ENCODE measurements around the gene UAP1L1. TPM values are rescaled to one million over a fixed set of nuclear protein-coding genes. Genes with fewer than 3 reads are reported as not detected.

Gene UAP1L1
- total RNA-seq, 1 experiment from 2014 or later: 24.6 TPM

- H3K4me1 Mint-ChIP-seq (ENCODE audit: low read depth, unreplicated experiment): peaks cover 8% of the 10 kb centered on the region
- no peaks in the 10 kb centered on the region for H3K27me3 ChIP-seq (replicated peaks; ENCODE audit: control insufficient read depth, insufficient read depth, low read length)
- ChIA-PET POLR2A (interaction anchor here (0.6 kb wide), 1 partner anchor 57 kb away, joined by 7 read pairs; no protein-coding TSS in a partner anchor), CTCF (interaction anchor here (0.6 to 2.1 kb wide), 12 partner anchors 8 to 221 kb away, joined by 3 to 31 read pairs (median 4); partner anchors contain the start of genes AJM1, ANAPC2, ENTPD2 and MAN1B1)
- H3K9me3 Mint-ChIP-seq (ENCODE audit: unreplicated experiment): no peaks in the 10 kb centered on the region
- H3K27me3 Mint-ChIP-seq (ENCODE audit: insufficient read depth, unreplicated experiment): no peaks in the 10 kb centered on the region
- no TSS peak for BruUV-seq (replicated peaks)
- H3K27ac Mint-ChIP-seq (ENCODE audit: unreplicated experiment): no peak overlapping the region
- H3K36me3 Mint-ChIP-seq (ENCODE audit: insufficient read depth, unreplicated experiment): peaks cover 23% of the 10 kb centered on the region
- no peak for TF ChIP-seq CTCF (IDR thresholded peaks at IDR 0.05; ENCODE audit: insufficient read depth in 1 of 2, low read depth in 1 of 2, low read length in 1 of 2, severe bottlenecking in 1 of 2, unreplicated experiment in 1 of 2)
- no peak overlapping the region for H3K4me3 Mint-ChIP-seq (ENCODE audit: unreplicated experiment)
- peaks cover 7% of the 10 kb centered on the region for H3K4me1 ChIP-seq
- no peaks in the 10 kb centered on the region for H3K9me3 ChIP-seq
- no peak for DNase-seq
- H3K4me3 ChIP-seq (ENCODE audit: low read depth, low read length): no peak overlapping the region
- H3K36me3 ChIP-seq (ENCODE audit: control insufficient read depth, insufficient read depth, low read length): 0 out of 2 replicates have a peak, but pooled peaks cover 2% of the 10 kb centered on the region
- intact Hi-C loops (cut with micrococcal nuclease; ENCODE audit: unreplicated experiment): no loop called here
Observed at GRCh38 chr9:137063311-137064026, 13.8 kb upstream of the UAP1L1 start.

GRCh38 chr9:137064027-137064879 is 13.1 kb upstream of the UAP1L1 start:
- intact Hi-C loops (cut with micrococcal nuclease; ENCODE audit: unreplicated experiment): no loop called here
- CTCF ChIA-PET: interaction anchor here (0.5 to 2.1 kb wide), 14 partner anchors 9 to 222 kb away, joined by 3 to 31 read pairs (median 5); partner anchors contain the start of genes AJM1, ANAPC2, ENTPD2 and MAN1B1
- Mint-ChIP-seq H3K9me3 (ENCODE audit: unreplicated experiment) (no peaks in the 10 kb centered on the region), H3K27me3 (ENCODE audit: insufficient read depth, unreplicated experiment) (no peaks in the 10 kb centered on the region), H3K27ac (ENCODE audit: unreplicated experiment) (no peak overlapping the region), H3K36me3 (ENCODE audit: insufficient read depth, unreplicated experiment) (peaks cover 24% of the 10 kb centered on the region), H3K4me3 (ENCODE audit: unreplicated experiment) (no peak overlapping the region), H3K4me1 (ENCODE audit: low read depth, unreplicated experiment) (peaks cover 10% of the 10 kb centered on the region)
- H3K27me3 ChIP-seq (replicated peaks; ENCODE audit: control insufficient read depth, insufficient read depth, low read length): no peaks in the 10 kb centered on the region
- POLR2A ChIA-PET: interaction anchor here (0.5 to 0.6 kb wide), 2 partner anchors 56 to 339 kb away, joined by 7 to 10 read pairs; no protein-coding TSS in a partner anchor
- peak; percentile 90 to 94 for TF ChIP-seq CTCF (IDR thresholded peaks at IDR 0.05; ENCODE audit: insufficient read depth in 1 of 2, low read depth in 1 of 2, low read length in 1 of 2, severe bottlenecking in 1 of 2, unreplicated experiment in 1 of 2)
- peaks cover 15% of the 10 kb centered on the region for H3K4me1 ChIP-seq
- H3K36me3 ChIP-seq (ENCODE audit: control insufficient read depth, insufficient read depth, low read length): 0 out of 2 replicates have a peak, but pooled peaks cover 2% of the 10 kb centered on the region
- H3K9me3 ChIP-seq: no peaks in the 10 kb centered on the region
- peak in 1 of 2 experiments; percentile 72 for DNase-seq
- no TSS peak for BruUV-seq (replicated peaks)
- no peak overlapping the region for H3K4me3 ChIP-seq (ENCODE audit: low read depth, low read length)

- TF ChIP-seq CTCF (IDR thresholded peaks at IDR 0.05; ENCODE audit: insufficient read depth in 1 of 2, low read depth in 1 of 2, low read length in 1 of 2, severe bottlenecking in 1 of 2, unreplicated experiment in 1 of 2): no peak
- DNase-seq: no peak
- intact Hi-C loops (cut with micrococcal nuclease; ENCODE audit: unreplicated experiment): no loop called here
- no peaks in the 10 kb centered on the region for H3K27me3 ChIP-seq (replicated peaks; ENCODE audit: control insufficient read depth, insufficient read depth, low read length)
- H3K9me3 ChIP-seq: no peaks in the 10 kb centered on the region
- peaks cover 15% of the 10 kb centered on the region for H3K4me1 ChIP-seq
- no peaks in the 10 kb centered on the region for H3K27me3 Mint-ChIP-seq (ENCODE audit: insufficient read depth, unreplicated experiment)
- H3K36me3 Mint-ChIP-seq (ENCODE audit: insufficient read depth, unreplicated experiment): peaks cover 24% of the 10 kb centered on the region
- H3K9me3 Mint-ChIP-seq (ENCODE audit: unreplicated experiment): no peaks in the 10 kb centered on the region
- H3K4me3 Mint-ChIP-seq (ENCODE audit: unreplicated experiment): no peak overlapping the region
- no TSS peak for BruUV-seq (replicated peaks)
- CTCF ChIA-PET: interaction anchor here (0.5 to 3.9 kb wide), 4 partner anchors 9 to 36 kb away, joined by 5 to 57 read pairs (median 6); partner anchors contain the start of gene NPDC1
- peaks cover 10% of the 10 kb centered on the region for H3K4me1 Mint-ChIP-seq (ENCODE audit: low read depth, unreplicated experiment)
- H3K27ac Mint-ChIP-seq (ENCODE audit: unreplicated experiment): no peak overlapping the region
- H3K36me3 ChIP-seq (ENCODE audit: control insufficient read depth, insufficient read depth, low read length): 0 out of 2 replicates have a peak, but pooled peaks cover 2% of the 10 kb centered on the region
- no peak overlapping the region for H3K4me3 ChIP-seq (ENCODE audit: low read depth, low read length)
- POLR2A ChIA-PET: interaction anchor here (0.5 kb wide), 1 partner anchor 340 kb away, joined by 10 read pairs; no protein-coding TSS in a partner anchor
Observed at GRCh38 chr9:137064880-137065164, 12.5 kb upstream of the UAP1L1 start.

Measured in Caco-2 (cell line).